Activated CD4-positive, alpha-beta T cell treated with anti-CD3 and anti-CD28 coated beads, Interleukin-2, amount 50 U/mL, for 16 hours (primary cell): ENCODE data around the gene VPS13D.
"Not testable (repeated sequence)": the region's sequence is repeated elsewhere in the genome, so short reads cannot be mapped to it uniquely, and the experiment has no call there.

Source experiments
- DNase-seq: peaks from one replicate; pipeline ENCODE4 v3.0.0-alpha.2; 2020

The VPS13D gene

GRCh38 chr1:12201352-12202189, 28.3 kb upstream of the VPS13D start:
- peak; percentile 23 for DNase-seq

GRCh38 chr1:12202190-12202497, 27.7 kb upstream of the VPS13D start:
- no peak for DNase-seq

GRCh38 chr1:12202577-12202976, 27.3 kb upstream of the VPS13D start:
- no peak for DNase-seq

- DNase-seq = no peak
Observed at GRCh38 chr1:12203216-12204007, 26.4 kb upstream of the VPS13D start.

GRCh38 chr1:12204140-12204539, 25.7 kb upstream of the VPS13D start:
- peak; percentile 20 for DNase-seq

- DNase-seq = no peak
Observed at GRCh38 chr1:12204754-12205658, 24.8 kb upstream of the VPS13D start.

GRCh38 chr1:12206238-12206637, 23.6 kb upstream of the VPS13D start:
- DNase-seq = no peak

GRCh38 chr1:12206792-12207424, 22.9 kb upstream of the VPS13D start:
- DNase-seq = no peak

- no peak for DNase-seq
Observed at GRCh38 chr1:12208271-12208670, 21.6 kb upstream of the VPS13D start.

- peak; percentile 79 for DNase-seq
Observed at GRCh38 chr1:12208764-12209494, 20.9 kb upstream of the VPS13D start.

GRCh38 chr1:12209495-12209832, 20.4 kb upstream of the VPS13D start:
- no peak for DNase-seq

GRCh38 chr1:12215118-12215961, 14.5 kb upstream of the VPS13D start:
- no peak for DNase-seq

- no peak for DNase-seq
Observed at GRCh38 chr1:12219800-12220199, 10.0 kb upstream of the VPS13D start.

- no peak for DNase-seq
Observed at GRCh38 chr1:12220890-12221289, 8.9 kb upstream of the VPS13D start.

- not testable (repeated sequence) for DNase-seq
Observed at GRCh38 chr1:12222700-12223099, 7.1 kb upstream of the VPS13D start.

- not testable (repeated sequence) for DNase-seq
Observed at GRCh38 chr1:12224092-12224491, 5.7 kb upstream of the VPS13D start.

- no peak for DNase-seq
Observed at GRCh38 chr1:12228979-12229378, 851 bp upstream of the VPS13D start.

GRCh38 chr1:12229386-12229834, 420 bp upstream of the VPS13D start:
- DNase-seq = no peak

- DNase-seq = no peak
Observed at GRCh38 chr1:12230549-12231275, 882 bp downstream of the VPS13D start.

- DNase-seq = no peak
Observed at GRCh38 chr1:12231276-12231595, 1.4 kb downstream of the VPS13D start.

GRCh38 chr1:12232221-12232620, 2.4 kb downstream of the VPS13D start:
- no peak for DNase-seq
